ENCODE measurements around the gene ADAM23.

ADAM23 gene

GRCh38 chr2:206561962-206562361, 118.6 kb downstream of the ADAM23 start:
- Histone ChIP-seq H3K36me3 (ENCODE audit: control insufficient read depth, low read length) (no peaks in the 10 kb centered on the region), H3K27ac (ENCODE audit: low read depth, low read length) (no peak overlapping the region), H4K20me1 (ENCODE audit: control insufficient read depth, insufficient read depth, low read depth, low read length) (no peaks in the 10 kb centered on the region), H3K4me3 (ENCODE audit: low read length) (no peak overlapping the region), H3K4me2 (ENCODE audit: low read length) (no peak overlapping the region), H3F3A (ENCODE audit: control insufficient read depth, insufficient read depth) (no peaks in the 10 kb centered on the region), H3K9me2 (replicated peaks; ENCODE audit: control insufficient read depth, low read length) (no peaks in the 10 kb centered on the region), H3K4me1 (ENCODE audit: control insufficient read depth, low read length) (no peaks in the 10 kb centered on the region), H3K27me3 (ENCODE audit: control insufficient read depth, low read length) (peaks cover 3% of the 10 kb centered on the region; the same call in 1 of the 2 replicates), H3K9me3 (ENCODE audit: control insufficient read depth, insufficient read depth, low read length) (no peaks in the 10 kb centered on the region), H3K79me2 (ENCODE audit: control insufficient read depth, low read length) (no peaks in the 10 kb centered on the region)
- TF ChIP-seq CTCF (IDR thresholded peaks at IDR 0.05; ENCODE audit: low read depth, low read length, poor library complexity, severe bottlenecking): no peak
- TF ChIP-seq EZH2phosphoT487 (IDR thresholded peaks at IDR 0.05; ENCODE audit: borderline replicate concordance, low read length): no peak

GRCh38 chr2:206562375-206562774, 119.0 kb downstream of the ADAM23 start:
- H3K27ac ChIP-seq (ENCODE audit: low read depth, low read length): no peak overlapping the region
- TF ChIP-seq CTCF (IDR thresholded peaks at IDR 0.05; ENCODE audit: low read depth, low read length, poor library complexity, severe bottlenecking) (no peak), EZH2phosphoT487 (IDR thresholded peaks at IDR 0.05; ENCODE audit: borderline replicate concordance, low read length) (no peak)

GRCh38 chr2:206563374-206563773, 120.0 kb downstream of the ADAM23 start:
- Histone ChIP-seq H3K4me1 (ENCODE audit: control insufficient read depth, low read length) (no peaks in the 10 kb centered on the region), H3K4me2 (ENCODE audit: low read length) (no peak overlapping the region), H3K27me3 (ENCODE audit: control insufficient read depth, low read length) (peaks cover 3% of the 10 kb centered on the region; the same call in 1 of the 2 replicates), H4K20me1 (ENCODE audit: control insufficient read depth, insufficient read depth, low read depth, low read length) (no peaks in the 10 kb centered on the region), H3K9me3 (ENCODE audit: control insufficient read depth, insufficient read depth, low read length) (no peaks in the 10 kb centered on the region), H3F3A (ENCODE audit: control insufficient read depth, insufficient read depth) (no peaks in the 10 kb centered on the region), H3K9me2 (replicated peaks; ENCODE audit: control insufficient read depth, low read length) (no peaks in the 10 kb centered on the region), H3K27ac (ENCODE audit: low read depth, low read length) (no peak overlapping the region), H3K4me3 (ENCODE audit: low read length) (no peak overlapping the region), H3K36me3 (ENCODE audit: control insufficient read depth, low read length) (no peaks in the 10 kb centered on the region), H3K79me2 (ENCODE audit: control insufficient read depth, low read length) (no peaks in the 10 kb centered on the region)
- TF ChIP-seq EZH2phosphoT487 (IDR thresholded peaks at IDR 0.05; ENCODE audit: borderline replicate concordance, low read length) (no peak), CTCF (IDR thresholded peaks at IDR 0.05; ENCODE audit: low read depth, low read length, poor library complexity, severe bottlenecking) (no peak)

More at GRCh38 chr2:206562375-206562774, 119.0 kb downstream of the ADAM23 start:
- Histone ChIP-seq H3K79me2 (ENCODE audit: control insufficient read depth, low read length) (no peaks in the 10 kb centered on the region), H3K4me3 (ENCODE audit: low read length) (no peak overlapping the region), H3K27me3 (ENCODE audit: control insufficient read depth, low read length) (peaks cover 3% of the 10 kb centered on the region; the same call in 1 of the 2 replicates), H3K4me2 (ENCODE audit: low read length) (no peak overlapping the region), H3K9me2 (replicated peaks; ENCODE audit: control insufficient read depth, low read length) (no peaks in the 10 kb centered on the region), H3K4me1 (ENCODE audit: control insufficient read depth, low read length) (no peaks in the 10 kb centered on the region), H4K20me1 (ENCODE audit: control insufficient read depth, insufficient read depth, low read depth, low read length) (no peaks in the 10 kb centered on the region), H3K36me3 (ENCODE audit: control insufficient read depth, low read length) (no peaks in the 10 kb centered on the region), H3K9me3 (ENCODE audit: control insufficient read depth, insufficient read depth, low read length) (no peaks in the 10 kb centered on the region), H3F3A (ENCODE audit: control insufficient read depth, insufficient read depth) (no peaks in the 10 kb centered on the region)
